Fibroblast of the aortic adventitia (primary cell): ENCODE data around the gene DNAJA2. TPM values are rescaled to one million over a fixed set of nuclear protein-coding genes. Genes with fewer than 3 reads are reported as not detected.
"Not testable (repeated sequence)": the region's sequence is repeated elsewhere in the genome, so short reads cannot be mapped to it uniquely, and the experiment has no call there.

Experiments
- DNase-seq: peaks from one replicate; pipeline ENCODE4 v3.0.0-alpha.2; 2010; ENCODE audit warnings: low read depth
- H3K4me3 ChIP-seq: 2 replicates; pipeline ENCODE4 v1.5.1; 2011; ENCODE audit warnings: low read depth, mild to moderate bottlenecking, control low read depth, low read length, moderate library complexity
- CTCF ChIP-seq: IDR thresholded peaks from 2 replicates; pipeline ENCODE4 v1.5.1; 2011; ENCODE audit warnings: mild to moderate bottlenecking, low read length, control low read depth, inconsistent platforms; ENCODE audit not compliant: insufficient read depth
- total RNA-seq: library from RNA; depleted of rRNA; stranded (reverse); fragments of >200 nt; gene quantifications from 2 replicates; pipeline ENCODE4 v1.2.3, GENCODE V29; 2012; ENCODE audit warnings: low replicate concordance

DNAJA2 gene
- total RNA-seq, 1 donor, result 66.9 TPM

GRCh38 chr16:47013172-47013571 is 39.7 kb upstream of the DNAJA2 start:
- DNase-seq, result no peak
- no peak overlapping the region for H3K4me3 ChIP-seq
- no peak for TF ChIP-seq CTCF

- DNase-seq, H3K4me3 ChIP-seq: not testable (repeated sequence)
These were observed 37.3 kb upstream of the DNAJA2 start for GRCh38 chr16:47010812-47011211.

GRCh38 chr16:47008612-47009011 is 35.1 kb upstream of the DNAJA2 start:
- no peak for DNase-seq

GRCh38 chr16:47008174-47008573 is 34.7 kb upstream of the DNAJA2 start:
- no peak overlapping the region for H3K4me3 ChIP-seq
- no peak for TF ChIP-seq CTCF
- peak; percentile 18 for DNase-seq

More at GRCh38 chr16:47008612-47009011, 35.1 kb upstream of the DNAJA2 start:
- no peak for TF ChIP-seq CTCF
- no peak overlapping the region for H3K4me3 ChIP-seq

GRCh38 chr16:47004652-47005051 is 31.2 kb upstream of the DNAJA2 start:
- no peak for TF ChIP-seq CTCF
- DNase-seq, result no peak
- no peak overlapping the region for H3K4me3 ChIP-seq

- H3K4me3 ChIP-seq, DNase-seq: not testable (repeated sequence)
These were observed 26.6 kb upstream of the DNAJA2 start for GRCh38 chr16:47000066-47000465.

GRCh38 chr16:46997844-46998243 is 24.4 kb upstream of the DNAJA2 start:
- TF ChIP-seq CTCF, result no peak
- DNase-seq, result no peak
- H3K4me3 ChIP-seq, result no peak overlapping the region

- no peak for DNase-seq
- H3K4me3 ChIP-seq, result no peak overlapping the region
- TF ChIP-seq CTCF, result no peak
These were observed 23.5 kb upstream of the DNAJA2 start for GRCh38 chr16:46996952-46997458.
